Cardiac fibroblast (primary cell): Measurements from ENCODE around the gene HIVEP3.

Source experiments
- DNase-seq, 2 donors: peaks; one replicate each; pipeline versions ENCODE4 v3.0.0 to v3.0.0-alpha.2; 2010; ENCODE audit warnings: low read depth in 2 of 2
- H3K4me3 ChIP-seq, 2 donors: replicated peaks in 1 of 2; 1 replicate in 1 of 2; 2 replicates in 1 of 2; pipeline ENCODE4 v1.5.1; 2011; ENCODE audit warnings: low read depth in 2 of 2, low read length in 2 of 2, mild to moderate bottlenecking in 2 of 2, moderate library complexity in 1 of 2
- CTCF ChIP-seq: IDR thresholded peaks from one replicate; pipeline ENCODE4 v1.5.1; 2011; ENCODE audit warnings: low read depth, mild to moderate bottlenecking, low read length, inconsistent platforms

Gene HIVEP3

DNA sequence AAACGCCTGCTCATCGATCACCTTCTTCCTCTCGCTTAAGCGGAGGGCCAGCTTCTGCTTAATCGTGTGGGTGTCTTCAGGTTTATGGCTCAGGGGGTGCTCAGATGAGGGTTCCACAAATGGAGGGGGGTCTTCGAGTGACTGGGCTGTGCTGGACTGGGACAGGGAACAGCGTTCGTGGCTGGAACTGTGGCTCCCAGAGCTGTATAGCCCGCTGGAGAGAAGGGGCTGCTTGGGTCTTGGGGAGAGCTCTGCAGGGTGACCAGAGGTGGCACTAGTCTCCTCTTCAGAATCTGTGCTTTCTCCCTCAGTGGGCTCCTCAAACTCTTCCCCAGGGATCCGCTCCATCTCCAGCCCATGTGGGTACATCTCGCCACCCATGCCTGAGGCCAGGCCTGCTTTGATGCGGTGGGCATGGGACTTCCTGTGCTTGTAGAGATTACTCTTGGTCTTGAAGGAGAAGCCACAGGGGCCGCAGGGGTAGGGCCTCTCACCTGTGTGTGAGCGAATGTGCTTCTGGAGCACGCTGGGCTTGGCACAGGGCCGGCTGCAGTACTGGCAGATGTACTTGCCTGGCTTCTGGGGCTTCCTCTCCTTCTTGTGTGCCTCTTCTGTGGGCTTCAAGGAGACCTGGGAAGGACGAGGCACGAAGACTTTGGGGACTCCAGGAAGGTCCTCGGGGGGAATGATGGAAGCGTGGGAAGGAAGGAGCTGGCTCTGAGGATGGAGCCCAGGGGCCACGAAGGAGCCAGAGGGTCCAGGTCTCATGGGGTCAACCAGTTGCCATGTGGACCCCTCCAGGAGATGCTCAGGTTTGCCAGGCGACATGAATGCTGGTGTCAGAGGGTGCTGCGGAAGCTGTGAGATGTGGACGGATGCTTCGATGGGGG, 334.8 kb downstream of the HIVEP3 start:
- no peak for TF ChIP-seq CTCF
- no peak for DNase-seq
- no peak overlapping the region for H3K4me3 ChIP-seq

- H3K4me3 ChIP-seq, result no peak overlapping the region
- no peak for TF ChIP-seq CTCF
- DNase-seq, result no peak
These were observed 335.7 kb downstream of the HIVEP3 start for GRCh38 chr1:41582851-41583657.

DNA sequence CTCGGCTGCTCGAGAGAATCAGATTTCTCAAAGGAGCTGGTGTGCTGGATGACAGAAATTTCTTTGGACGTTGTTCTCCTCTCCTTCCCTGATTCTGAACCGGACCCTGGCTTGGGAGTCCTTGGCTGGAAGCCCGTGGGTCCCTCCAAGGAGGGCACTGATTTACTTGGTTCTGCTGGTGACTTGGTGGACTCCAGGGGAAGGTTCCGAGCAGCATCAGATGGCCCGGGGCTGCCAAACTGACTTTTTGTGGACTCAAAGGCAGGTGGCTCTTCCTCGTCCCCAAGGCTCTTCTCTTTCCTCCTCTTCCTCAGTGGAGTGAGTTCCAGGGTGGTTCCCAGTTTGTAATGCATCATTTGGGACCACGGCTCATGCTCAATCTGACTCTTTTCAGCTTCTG, 336.4 kb downstream of the HIVEP3 start:
- DNase-seq, result no peak
- no peak for TF ChIP-seq CTCF
- H3K4me3 ChIP-seq, result no peak overlapping the region

GRCh38 chr1:41582004-41582325, 336.8 kb downstream of the HIVEP3 start:
- no peak overlapping the region for H3K4me3 ChIP-seq
- TF ChIP-seq CTCF, result no peak
- no peak for DNase-seq

GRCh38 chr1:41581216-41582003, 337.3 kb downstream of the HIVEP3 start:
- TF ChIP-seq CTCF, result no peak
- no peak for DNase-seq
- no peak overlapping the region for H3K4me3 ChIP-seq

- no peak for DNase-seq
- no peak for TF ChIP-seq CTCF
- H3K4me3 ChIP-seq, result no peak overlapping the region
These were observed 338.1 kb downstream of the HIVEP3 start for GRCh38 chr1:41580520-41581172.
